Left forelimb (tissue), 1 donor: ENCODE measurements around the gene HECTD4.
"Not testable (repeated sequence)": the region's sequence is repeated elsewhere in the genome, so short reads cannot be mapped to it uniquely, and the experiment has no call there.

Experiments used
- DNase-seq: peaks from one replicate; pipeline ENCODE4 v3.0.0-alpha.2; 2018; ENCODE audit warnings: low spot score

The HECTD4 gene

GRCh38 chr12:112407683-112408082, 25.5 kb upstream of the HECTD4 start:
- not testable (repeated sequence) for DNase-seq

DNA sequence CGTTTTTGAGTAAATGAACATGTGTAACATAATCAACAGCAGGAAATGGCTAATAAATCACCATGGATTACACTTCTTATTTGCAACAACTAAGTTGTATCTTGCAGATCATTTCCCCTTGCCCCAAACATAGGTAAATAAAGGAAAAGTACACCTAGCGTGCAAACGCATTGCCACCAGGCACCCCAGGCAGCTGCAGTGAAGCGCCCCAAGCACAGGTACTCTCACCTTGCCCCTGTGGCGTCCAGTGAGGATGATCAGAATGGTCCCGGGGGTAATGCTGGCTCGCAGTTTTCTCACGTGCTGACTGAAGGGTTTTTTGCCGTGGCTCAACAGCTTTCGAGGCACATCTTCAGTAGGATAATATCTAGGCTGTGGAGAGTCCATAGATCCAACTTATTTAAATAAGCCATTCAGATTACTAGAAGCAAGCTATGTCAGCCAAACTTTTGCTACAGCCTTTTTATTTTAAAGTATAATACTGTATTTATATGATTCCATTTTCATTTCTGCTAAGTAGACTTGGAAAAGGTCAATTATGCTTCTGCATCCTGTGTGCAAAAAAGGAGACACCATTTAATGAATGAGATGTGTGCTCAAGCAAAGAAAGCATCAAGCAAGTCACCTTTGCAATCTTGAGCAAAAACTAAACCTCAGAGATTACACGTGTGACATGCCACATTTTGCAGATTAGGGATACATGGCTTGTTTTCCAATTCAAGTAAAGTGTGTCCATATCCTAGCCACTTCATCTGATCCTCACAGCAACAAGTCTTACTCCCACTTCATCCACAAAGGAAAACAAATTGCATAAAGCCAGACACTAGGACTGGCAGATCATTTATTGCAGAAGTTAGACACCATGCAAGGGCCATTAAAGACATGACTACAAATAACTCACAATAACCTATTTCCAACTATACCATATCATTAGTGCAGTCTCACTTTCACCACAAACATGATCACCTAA, 24.6 kb upstream of the HECTD4 start:
- no peak for DNase-seq

- no peak for DNase-seq
Observed at GRCh38 chr12:112401903-112402498, 19.8 kb upstream of the HECTD4 start.

GRCh38 chr12:112401054-112401453, 18.8 kb upstream of the HECTD4 start:
- DNase-seq = no peak

DNA sequence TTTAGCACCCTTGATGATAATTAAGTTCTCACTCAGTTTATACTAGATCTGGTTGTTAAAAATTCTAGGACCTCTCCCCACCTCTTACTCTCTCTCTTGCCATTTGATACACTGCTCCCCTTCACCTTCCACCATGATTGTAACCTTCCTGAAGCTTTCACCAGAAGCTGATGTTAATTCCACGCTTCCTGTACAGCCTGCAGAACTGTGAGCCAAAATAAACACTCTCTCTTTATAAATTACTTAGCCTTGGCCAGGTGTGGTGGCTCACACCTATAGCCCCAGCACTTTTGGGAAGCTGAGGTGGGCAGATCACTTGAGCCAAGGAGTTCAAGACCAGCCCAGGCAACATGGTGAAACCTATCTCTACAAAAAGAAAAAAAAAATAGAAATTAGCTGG, 11.1 kb upstream of the HECTD4 start:
- no peak for DNase-seq

GRCh38 chr12:112389922-112390654, 7.9 kb upstream of the HECTD4 start:
- DNase-seq = not testable (repeated sequence)

- DNase-seq = no peak
Observed at GRCh38 chr12:112389228-112389627, 7.0 kb upstream of the HECTD4 start.

- DNase-seq = no peak
Observed at GRCh38 chr12:112386726-112387125, 4.5 kb upstream of the HECTD4 start.

GRCh38 chr12:112382866-112383265, 635 bp upstream of the HECTD4 start:
- no peak for DNase-seq

DNA sequence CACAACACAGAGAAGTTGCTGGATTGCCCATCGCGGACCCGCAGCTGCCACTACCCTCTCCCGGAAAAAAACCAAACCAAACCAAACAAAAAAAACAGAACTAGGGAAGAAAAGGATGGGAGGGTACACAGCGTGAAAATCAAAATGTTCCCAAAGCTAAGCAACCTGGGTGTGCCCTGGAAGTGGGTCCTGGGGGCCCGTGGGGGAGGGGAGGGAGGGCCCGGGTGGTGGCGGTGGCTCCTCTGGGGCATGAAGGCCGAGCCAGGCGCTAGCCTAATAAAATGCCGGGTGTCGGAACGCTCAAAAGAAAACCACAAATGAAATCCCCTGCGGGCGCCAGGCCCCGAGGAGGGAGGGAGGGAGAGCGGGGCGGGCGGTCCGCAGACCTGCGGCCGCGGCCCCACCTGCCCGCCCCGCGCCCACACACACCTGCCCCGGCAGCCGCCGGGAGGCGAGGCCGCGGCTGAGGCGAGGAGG, 787 bp downstream of the HECTD4 start:
- DNase-seq = no peak

- no peak for DNase-seq
Observed at GRCh38 chr12:112380663-112381405, 1.4 kb downstream of the HECTD4 start.

GRCh38 chr12:112375105-112375504, 7.1 kb downstream of the HECTD4 start:
- no peak for DNase-seq

- no peak for DNase-seq
Observed at GRCh38 chr12:112374166-112374740, 8.0 kb downstream of the HECTD4 start.

DNA sequence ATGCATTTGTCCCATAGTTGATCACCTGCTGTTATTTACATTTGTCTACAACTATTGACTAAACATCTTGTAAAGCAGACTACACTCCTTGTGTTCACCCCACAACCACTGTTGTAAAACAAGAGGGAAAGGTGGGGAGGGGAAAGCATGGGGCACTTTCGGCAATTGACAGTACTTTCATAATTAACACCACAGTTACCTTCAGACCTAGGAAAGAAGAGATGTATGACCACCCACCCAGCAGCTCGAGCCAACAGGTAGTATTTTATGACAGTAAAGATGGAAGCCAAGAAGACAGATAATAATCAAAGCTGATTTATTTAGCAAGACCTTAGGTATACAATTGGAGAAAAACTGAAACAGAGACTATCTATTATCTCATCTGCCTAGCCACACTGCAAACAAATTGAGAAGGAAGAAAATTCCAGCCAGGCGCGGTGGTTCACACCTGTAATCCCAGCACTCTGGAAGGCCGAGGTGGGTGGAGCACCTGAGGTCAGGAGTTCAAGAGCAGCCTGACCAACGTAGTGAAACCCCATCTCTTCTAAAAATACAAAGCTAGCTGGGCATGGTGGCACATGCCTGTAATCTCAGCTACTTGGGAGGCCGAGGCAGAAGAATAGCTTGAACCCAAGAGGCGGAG, 11.2 kb downstream of the HECTD4 start:
- no peak for DNase-seq

DNA sequence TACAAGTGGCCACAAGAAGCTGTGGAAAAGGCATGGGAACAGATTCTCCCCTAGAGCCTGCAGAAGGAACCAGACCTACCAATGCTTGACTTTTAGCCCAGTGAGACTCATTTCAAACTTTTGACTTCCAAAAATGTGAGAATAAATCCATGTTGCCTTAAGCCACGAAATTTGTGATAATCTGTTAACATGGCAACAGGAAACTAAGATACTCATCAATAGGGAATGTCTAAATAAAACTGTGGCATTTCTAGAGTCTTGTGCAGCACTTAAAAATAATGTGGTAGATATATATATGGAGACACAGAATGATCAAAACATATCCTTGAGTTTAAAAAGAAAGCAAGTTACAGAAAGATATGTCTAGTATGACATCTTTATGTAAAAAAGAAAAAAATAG, 12.0 kb downstream of the HECTD4 start:
- no peak for DNase-seq

GRCh38 chr12:112368856-112369255, 13.4 kb downstream of the HECTD4 start:
- no peak for DNase-seq

- no peak for DNase-seq
Observed at GRCh38 chr12:112367965-112368364, 14.3 kb downstream of the HECTD4 start.

- DNase-seq = no peak
Observed at GRCh38 chr12:112362310-112362709, 19.9 kb downstream of the HECTD4 start.

- DNase-seq = no peak
Observed at GRCh38 chr12:112361271-112361670, 21.0 kb downstream of the HECTD4 start.

GRCh38 chr12:112359290-112359689, 22.9 kb downstream of the HECTD4 start:
- no peak for DNase-seq

- DNase-seq = no peak
Observed at GRCh38 chr12:112357214-112357613, 25.0 kb downstream of the HECTD4 start.
